GM10847 (cell line): ENCODE results near the gene KCND2.

Experiments
- POLR2A ChIP-seq: IDR thresholded peaks from 2 replicates; pipeline ENCODE4 v1.6.1; 2011; ENCODE audit not compliant: insufficient read length; ENCODE audit errors: extremely low read depth

Gene KCND2

GRCh38 chr7:120502825-120503224 lies 229.8 kb downstream of the KCND2 start:
- TF ChIP-seq POLR2A, result no peak

GRCh38 chr7:120504386-120504785 lies 231.4 kb downstream of the KCND2 start:
- no peak for TF ChIP-seq POLR2A

DNA sequence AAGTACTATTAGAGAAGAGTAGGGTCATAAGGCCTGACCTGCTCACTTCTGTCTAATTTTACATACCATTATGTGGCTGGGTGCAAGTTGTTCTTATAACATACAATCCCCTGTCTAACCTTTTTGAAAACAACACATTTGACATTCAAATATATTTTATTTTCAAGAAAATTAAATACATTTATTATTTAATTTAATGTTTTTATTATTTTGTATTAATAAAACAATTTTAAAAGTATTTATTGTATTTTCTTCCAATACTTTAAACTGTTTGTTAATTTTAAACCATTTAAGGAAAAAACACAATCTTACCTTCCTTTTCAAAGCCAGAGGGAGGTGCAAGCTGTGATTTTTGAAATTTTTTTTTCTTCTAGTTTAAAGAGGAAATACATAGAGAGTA lies 232.8 kb downstream of the KCND2 start:
- TF ChIP-seq POLR2A, result no peak

GRCh38 chr7:120512701-120513100 lies 239.7 kb downstream of the KCND2 start:
- no peak for TF ChIP-seq POLR2A

DNA sequence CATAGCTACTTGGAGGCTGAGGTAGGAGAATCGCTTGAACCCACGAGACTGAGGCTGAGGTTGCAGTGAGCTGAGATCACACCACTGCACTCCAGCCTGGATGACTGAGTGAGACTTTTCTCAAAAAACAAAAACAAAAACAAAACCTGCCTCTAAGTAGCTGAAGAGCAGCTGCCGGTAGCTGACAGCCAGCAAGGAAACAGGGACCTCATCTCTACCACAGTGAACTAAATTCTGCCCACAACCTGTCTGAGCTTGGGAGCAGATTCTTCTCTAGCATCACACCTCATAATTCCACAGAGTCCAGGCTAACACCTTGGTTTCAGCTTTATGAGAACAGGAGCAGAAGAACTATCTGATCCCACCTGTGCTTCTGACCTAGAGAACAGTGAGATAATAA lies 246.2 kb downstream of the KCND2 start:
- no peak for TF ChIP-seq POLR2A

- no peak for TF ChIP-seq POLR2A
Measured at GRCh38 chr7:120521761-120522737, 249.1 kb downstream of the KCND2 start.

DNA sequence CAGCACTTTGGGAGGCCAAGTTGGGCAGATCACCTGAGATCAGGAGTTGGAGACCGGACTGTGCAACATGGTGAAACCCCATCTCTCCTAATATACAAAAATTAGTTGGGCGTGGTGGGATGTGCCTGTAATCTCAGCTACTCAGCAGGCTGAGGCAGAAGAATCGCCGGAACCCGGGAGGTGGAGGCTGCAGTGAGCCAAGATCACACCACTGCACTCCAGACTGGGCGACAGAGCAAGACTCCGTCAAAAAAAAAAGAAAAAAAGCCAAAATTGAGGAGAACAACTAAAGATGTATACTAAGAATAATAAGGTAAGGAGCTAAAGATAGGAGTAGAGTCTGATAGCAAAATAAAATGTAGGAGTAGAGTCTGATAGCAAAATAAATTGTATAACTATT lies 251.0 kb downstream of the KCND2 start:
- no peak for TF ChIP-seq POLR2A

DNA sequence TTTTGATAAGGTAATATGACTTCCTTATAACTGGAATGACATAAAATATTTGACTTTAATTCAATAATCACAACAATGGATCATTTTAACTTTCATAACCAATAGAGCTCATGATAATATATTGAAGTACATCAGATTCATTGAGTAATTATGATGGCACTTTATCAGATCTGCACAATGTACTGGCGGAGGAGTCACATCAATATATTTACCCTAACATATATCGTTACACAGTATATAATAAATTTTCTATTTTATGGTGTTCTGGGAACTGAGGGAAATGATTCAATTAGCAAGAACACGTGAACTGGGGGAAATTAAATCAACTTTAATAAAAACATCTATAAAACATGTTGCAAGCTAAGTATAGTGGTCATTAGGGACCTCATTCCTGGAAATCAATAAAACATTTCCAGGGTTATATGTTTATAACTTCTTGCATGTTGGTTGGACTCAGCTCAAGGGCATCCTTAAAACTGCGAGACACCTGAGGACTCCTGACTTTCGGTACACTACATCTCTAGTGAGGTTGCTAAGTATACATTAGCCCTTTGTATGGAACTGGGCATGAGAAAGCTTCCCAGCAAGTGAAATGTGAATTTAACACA lies 254.0 kb downstream of the KCND2 start:
- no peak for TF ChIP-seq POLR2A

DNA sequence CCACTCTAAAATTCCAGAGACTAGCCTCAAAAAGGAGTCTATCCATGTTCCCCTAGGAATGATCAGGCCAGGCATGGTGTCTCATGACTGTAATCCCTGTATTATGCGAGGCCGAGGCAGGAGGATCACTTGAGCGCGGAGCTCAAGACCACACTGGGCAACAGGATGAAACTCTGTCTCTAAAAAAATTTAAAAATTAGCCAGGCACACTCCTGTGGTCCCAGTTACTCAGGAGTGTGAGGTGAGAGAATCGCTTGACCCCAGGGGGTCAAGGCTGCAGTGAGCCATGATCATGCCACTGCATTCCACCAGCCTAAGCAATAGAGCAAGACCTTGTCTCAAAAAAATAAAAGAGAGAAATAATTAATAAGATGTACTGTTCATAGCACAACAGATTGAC lies 256.8 kb downstream of the KCND2 start:
- TF ChIP-seq POLR2A, result no peak

- TF ChIP-seq POLR2A, result no peak
Measured at GRCh38 chr7:120538335-120538734, 265.4 kb downstream of the KCND2 start.

DNA sequence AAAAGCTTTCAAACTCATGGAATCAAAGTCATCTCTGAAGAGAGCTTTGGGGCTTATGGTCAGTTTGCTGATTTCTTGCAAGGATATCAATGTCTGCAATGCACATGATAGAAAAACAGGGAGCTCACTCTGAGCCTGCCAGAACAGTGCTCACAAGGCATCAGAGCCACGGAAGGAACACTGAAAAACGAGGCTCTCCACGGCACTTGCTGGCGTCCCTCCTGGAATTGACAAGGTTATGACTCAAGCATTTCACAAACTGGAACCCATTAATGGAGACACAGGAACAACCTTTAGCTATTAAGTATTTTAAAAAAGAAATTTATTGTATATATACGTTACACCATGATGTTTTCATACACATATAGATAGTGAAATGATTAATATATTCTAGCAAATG lies 266.3 kb downstream of the KCND2 start:
- no peak for TF ChIP-seq POLR2A

DNA sequence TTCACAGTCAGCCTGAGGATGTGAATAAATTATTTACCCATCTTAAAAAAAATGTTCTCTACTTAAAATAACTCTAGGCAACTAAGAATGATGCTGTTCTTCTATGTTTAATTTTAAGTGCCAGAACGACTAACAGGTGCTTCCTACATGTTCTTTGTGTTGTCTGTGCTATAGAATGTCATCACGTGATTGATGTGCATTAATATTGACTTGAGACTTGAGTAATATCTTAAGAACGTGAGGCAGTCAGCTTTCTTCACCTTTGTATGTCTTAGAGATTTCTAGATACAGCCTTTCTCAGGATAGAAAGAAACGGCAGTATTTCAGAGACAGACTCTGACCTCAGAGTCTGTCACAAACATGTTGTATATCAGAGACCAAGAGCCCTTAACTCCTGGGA lies 274.6 kb downstream of the KCND2 start:
- TF ChIP-seq POLR2A, result no peak

DNA sequence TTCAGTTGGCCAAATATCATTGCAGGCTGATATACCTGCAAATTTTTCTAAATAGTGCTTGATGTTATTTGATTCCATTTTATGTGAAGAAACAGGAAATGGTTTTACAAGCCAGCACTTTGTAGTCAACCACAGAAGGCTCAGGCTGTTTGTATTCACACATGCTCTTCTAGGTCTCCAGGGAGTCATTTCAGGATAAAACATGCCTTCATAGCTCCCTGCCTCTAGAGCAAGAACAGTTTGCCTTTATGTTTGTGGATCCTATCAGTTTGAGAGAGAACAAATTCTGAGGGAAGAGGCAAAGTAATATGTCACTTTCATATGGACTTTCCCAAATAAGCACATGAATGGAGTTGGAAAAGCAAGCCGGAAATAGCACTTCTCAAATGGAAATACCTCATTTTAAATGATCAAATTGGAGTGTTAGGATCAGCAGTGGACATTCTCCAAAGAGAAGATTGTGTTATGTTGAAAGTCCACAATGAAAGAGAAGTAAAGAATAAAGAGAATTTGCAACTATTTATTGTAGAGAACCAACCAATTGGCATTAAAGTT lies 277.6 kb downstream of the KCND2 start:
- no peak for TF ChIP-seq POLR2A

DNA sequence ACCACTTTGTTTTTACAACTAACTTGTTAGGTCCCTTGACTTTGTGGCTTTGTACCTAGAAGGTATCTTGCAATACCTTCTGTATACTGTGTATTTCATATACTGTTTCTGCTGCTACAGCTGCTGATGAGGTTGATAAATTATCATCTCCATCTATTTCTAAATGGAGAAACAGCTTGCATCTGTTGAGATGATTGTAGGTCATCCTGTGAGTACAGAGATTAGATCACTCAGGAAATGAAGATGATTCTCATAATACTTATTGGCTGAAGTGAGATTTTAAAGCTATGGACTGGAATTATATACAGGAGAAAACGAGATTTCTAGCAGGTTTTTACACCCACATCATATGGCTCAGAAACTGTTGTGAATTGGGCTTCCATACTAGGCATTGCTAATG lies 280.5 kb downstream of the KCND2 start:
- no peak for TF ChIP-seq POLR2A

- no peak for TF ChIP-seq POLR2A
Measured at GRCh38 chr7:120554960-120555571, 282.1 kb downstream of the KCND2 start.

DNA sequence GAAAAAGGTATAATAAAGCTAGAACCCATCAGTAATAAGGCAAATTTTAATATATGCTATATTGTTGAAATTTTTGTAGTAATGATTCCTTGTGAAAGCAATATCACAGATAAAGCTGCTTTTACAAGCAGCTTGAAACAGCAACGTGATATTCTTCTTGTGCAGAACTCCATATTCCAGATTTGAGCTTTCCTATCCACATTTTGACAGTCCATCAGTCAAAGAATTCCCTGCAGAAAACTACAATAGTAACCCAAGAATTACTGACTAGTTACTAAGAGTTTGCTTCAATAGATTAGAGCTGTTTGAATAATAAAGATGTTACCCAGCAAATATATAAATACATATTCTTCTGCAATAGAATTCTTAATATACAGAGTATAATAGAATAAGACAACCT lies 291.2 kb downstream of the KCND2 start:
- TF ChIP-seq POLR2A, result no peak

DNA sequence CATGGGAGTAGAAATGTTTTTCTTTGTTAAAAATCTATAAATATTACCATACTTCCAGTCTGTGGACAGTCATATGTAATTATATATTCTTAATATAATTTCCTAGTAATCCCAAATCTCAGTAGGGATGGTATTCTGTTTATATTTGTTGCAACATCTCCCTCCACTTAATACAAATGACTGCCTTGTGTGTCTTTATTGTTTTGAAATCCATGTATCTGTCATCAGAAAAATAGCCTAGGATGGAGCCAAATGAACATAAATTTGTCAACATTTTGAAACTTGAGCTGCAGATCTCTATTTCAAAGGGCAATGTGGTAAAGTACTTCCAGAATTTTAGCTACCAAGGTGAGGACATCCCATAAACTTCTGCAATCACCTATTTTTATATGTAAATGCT lies 294.2 kb downstream of the KCND2 start:
- no peak for TF ChIP-seq POLR2A
